Measurements from ENCODE around the gene TMEM86B. TPM values are rescaled to one million over a fixed set of nuclear protein-coding genes. Genes with fewer than 3 reads are reported as not detected.
"Not testable (repeated sequence)": the region's sequence is repeated elsewhere in the genome, so short reads cannot be mapped to it uniquely, and the experiment has no call there.

The TMEM86B gene
- total and polyA plus RNA-seq, 2 experiments from 2014 or later: 1.1 to 3.2 TPM

- H3K4me1 ChIP-seq (ENCODE audit: insufficient read depth); H3K9me2 ChIP-seq (ENCODE audit: insufficient read depth); H4K20me1 ChIP-seq (replicated peaks; ENCODE audit: insufficient read depth); H3K27me3 ChIP-seq (ENCODE audit: insufficient read depth); DNase-seq (ENCODE audit: low spot score); H3K27ac Mint-ChIP-seq; ATAC-seq; H3K4me3 ChIP-seq; H3K4me1 Mint-ChIP-seq; H2AFZ ChIP-seq; H3K27ac ChIP-seq (ENCODE audit: low read depth); H3K9me3 Mint-ChIP-seq; H3K79me2 ChIP-seq (replicated peaks; ENCODE audit: insufficient read depth); H3K36me3 Mint-ChIP-seq (ENCODE audit: low read depth); H3K4me3 Mint-ChIP-seq; H3K36me3 ChIP-seq (ENCODE audit: insufficient read depth); H3K4me2 ChIP-seq; H3F3A ChIP-seq (replicated peaks; ENCODE audit: low read depth): not testable (repeated sequence)
- peaks cover 13% of the 10 kb centered on the region for H3K27me3 Mint-ChIP-seq (ENCODE audit: insufficient read depth, low read depth, poor library complexity)
- TF ChIP-seq, protein P1, sequence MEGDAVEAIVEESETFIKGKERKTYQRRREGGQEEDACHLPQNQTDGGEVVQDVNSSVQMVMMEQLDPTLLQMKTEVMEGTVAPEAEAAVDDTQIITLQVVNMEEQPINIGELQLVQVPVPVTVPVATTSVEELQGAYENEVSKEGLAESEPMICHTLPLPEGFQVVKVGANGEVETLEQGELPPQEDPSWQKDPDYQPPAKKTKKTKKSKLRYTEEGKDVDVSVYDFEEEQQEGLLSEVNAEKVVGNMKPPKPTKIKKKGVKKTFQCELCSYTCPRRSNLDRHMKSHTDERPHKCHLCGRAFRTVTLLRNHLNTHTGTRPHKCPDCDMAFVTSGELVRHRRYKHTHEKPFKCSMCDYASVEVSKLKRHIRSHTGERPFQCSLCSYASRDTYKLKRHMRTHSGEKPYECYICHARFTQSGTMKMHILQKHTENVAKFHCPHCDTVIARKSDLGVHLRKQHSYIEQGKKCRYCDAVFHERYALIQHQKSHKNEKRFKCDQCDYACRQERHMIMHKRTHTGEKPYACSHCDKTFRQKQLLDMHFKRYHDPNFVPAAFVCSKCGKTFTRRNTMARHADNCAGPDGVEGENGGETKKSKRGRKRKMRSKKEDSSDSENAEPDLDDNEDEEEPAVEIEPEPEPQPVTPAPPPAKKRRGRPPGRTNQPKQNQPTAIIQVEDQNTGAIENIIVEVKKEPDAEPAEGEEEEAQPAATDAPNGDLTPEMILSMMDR (conservative IDR thresholded peaks at IDR 0.05; ENCODE audit: low read depth in 2 of 2): peak in 1 of 2 experiments; percentile 26; a peak in 2 of 4 replicates
Observed at GRCh38 chr19:55202199-55202598, 26.4 kb downstream of the TMEM86B start.

DNA sequence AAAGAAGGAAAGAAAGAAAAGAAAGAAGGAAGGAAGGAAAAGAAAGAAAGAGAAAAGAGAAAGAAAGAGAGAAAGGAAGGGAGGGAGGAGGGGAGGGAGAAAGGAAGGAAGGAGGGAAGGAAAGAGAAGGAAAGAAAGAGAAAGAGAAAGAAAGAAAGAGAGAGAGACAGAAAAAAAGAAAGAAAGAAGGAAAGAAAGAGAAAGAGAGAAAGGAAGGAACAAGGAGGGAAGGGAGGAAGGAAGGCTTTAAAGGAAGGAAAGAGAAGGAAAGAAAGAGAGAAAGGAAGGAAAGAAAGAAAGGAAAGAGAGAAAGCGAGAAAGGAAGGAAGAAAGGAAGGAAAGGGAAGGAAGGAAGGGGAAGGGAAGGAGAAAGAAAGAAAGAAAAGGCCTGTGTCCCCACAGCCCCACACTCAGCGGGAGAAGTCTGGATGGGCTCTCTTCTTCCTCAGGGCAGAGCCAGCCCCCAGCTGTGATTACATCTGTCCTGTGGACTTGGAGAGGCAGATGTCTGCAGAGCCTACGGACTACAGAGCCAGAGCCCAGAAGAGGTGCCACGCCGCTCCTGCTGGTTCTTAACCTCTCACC, 28.9 kb downstream of the TMEM86B start:
- H3K36me3 ChIP-seq (ENCODE audit: insufficient read depth): no peaks in the 10 kb centered on the region
- Mint-ChIP-seq H3K4me3 (no peak overlapping the region), H3K27me3 (ENCODE audit: insufficient read depth, low read depth, poor library complexity) (peaks cover 9% of the 10 kb centered on the region), H3K36me3 (ENCODE audit: low read depth) (no peaks in the 10 kb centered on the region; the same call in 2 of the 3 replicates), H3K27ac (no peak overlapping the region), H3K4me1 (no peaks in the 10 kb centered on the region), H3K9me3 (no peaks in the 10 kb centered on the region)
- H3K79me2 ChIP-seq (replicated peaks; ENCODE audit: insufficient read depth): no peaks in the 10 kb centered on the region
- H3K4me3 ChIP-seq: no peak overlapping the region
- H3K4me1 ChIP-seq (ENCODE audit: insufficient read depth): no peaks in the 10 kb centered on the region
- ATAC-seq (no peak), DNase-seq (ENCODE audit: low spot score) (no peak)
- H3F3A ChIP-seq (replicated peaks; ENCODE audit: low read depth): no peaks in the 10 kb centered on the region
- H3K27ac ChIP-seq (ENCODE audit: low read depth): no peak overlapping the region
- H3K4me2 ChIP-seq: no peak overlapping the region
- H4K20me1 ChIP-seq (replicated peaks; ENCODE audit: insufficient read depth): no peaks in the 10 kb centered on the region
- H2AFZ ChIP-seq: no peak overlapping the region
- H3K27me3 ChIP-seq (ENCODE audit: insufficient read depth): no peaks in the 10 kb centered on the region
- H3K9me2 ChIP-seq (ENCODE audit: insufficient read depth): peaks cover 7% of the 10 kb centered on the region; the same call in 1 of the 2 replicates
- no peak for TF ChIP-seq EZH2 (IDR thresholded peaks at IDR 0.05; ENCODE audit: low read depth, unreplicated experiment)
- TF ChIP-seq, protein P1 (conservative IDR thresholded peaks at IDR 0.05; ENCODE audit: low read depth in 2 of 2): no peak
- no peak for TF ChIP-seq ZNF331 (CRISPR knock-in tag; IDR thresholded peaks at IDR 0.05; ENCODE audit: low read depth)
- TF ChIP-seq ETS1 (IDR thresholded peaks at IDR 0.05): no peak
- TF ChIP-seq CREB1 (CRISPR knock-in tag; IDR thresholded peaks at IDR 0.05; ENCODE audit: low read depth): no peak
- TF ChIP-seq POLR2AphosphoS5 (IDR thresholded peaks at IDR 0.05; ENCODE audit: low read depth): no peak
- TF ChIP-seq JUNB (IDR thresholded peaks at IDR 0.05; ENCODE audit: unreplicated experiment): no peak
- TF ChIP-seq ZNF114 (CRISPR knock-in tag; IDR thresholded peaks at IDR 0.05): no peak
- TF ChIP-seq EZH2phosphoT487 (IDR thresholded peaks at IDR 0.05; ENCODE audit: unreplicated experiment): no peak
- TF ChIP-seq ZNF462 (CRISPR knock-in tag; IDR thresholded peaks at IDR 0.05): no peak

Data from GM23338 (cell line).